Stomach (tissue), 4 donors: ENCODE results near the gene APOL4.

ENCODE experiments used
- EP300 ChIP-seq: sonication (generic); formaldehyde crosslinking; IDR thresholded peaks from one replicate; pipeline ENCODE4 v1.6.1; 2017; ENCODE audit warnings: antibody characterized with exemption
- POLR2A ChIP-seq, 4 donors: fragments of 450-650 bp; IDR thresholded peaks; one replicate each; pipeline ENCODE4 v1.6.1; 2016; ENCODE audit warnings: antibody characterized with exemption in 4 of 4, control low read depth in 2 of 4, mild to moderate bottlenecking in 1 of 4, moderate library complexity in 1 of 4
- TF ChIP-seq, protein P1 (sequence below), 7 experiments: fragments of 450-650 bp in 4 of 7; fragments of 200-600 bp in 3 of 7; sonication (generic) in 3 of 7; IDR thresholded peaks; one replicate each; pipeline ENCODE4 v1.5.1; 2016 to 2019; ENCODE audit warnings: antibody characterized with exemption in 7 of 7, control low read depth in 2 of 7, mild to moderate bottlenecking in 1 of 7

DNA sequence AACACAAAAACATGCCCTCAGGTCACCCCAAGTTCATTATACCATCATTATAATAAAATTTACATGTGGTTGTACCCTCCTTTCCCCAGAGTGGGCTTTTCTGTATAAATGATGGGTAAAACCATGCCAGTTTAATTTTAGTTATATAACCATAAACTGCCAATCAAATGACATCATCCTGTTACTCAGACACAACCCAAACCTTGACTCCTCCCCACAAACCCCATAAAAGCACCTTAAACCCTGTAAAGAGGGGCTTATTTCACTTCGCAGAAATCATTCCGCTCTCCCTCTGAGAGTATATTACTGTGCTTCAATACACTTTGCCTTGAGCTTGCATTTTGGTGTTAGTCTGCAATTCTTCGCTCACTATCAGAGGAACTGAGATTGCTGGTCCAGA is 35.5 kb downstream of the APOL4 start:
- TF ChIP-seq, protein P1, sequence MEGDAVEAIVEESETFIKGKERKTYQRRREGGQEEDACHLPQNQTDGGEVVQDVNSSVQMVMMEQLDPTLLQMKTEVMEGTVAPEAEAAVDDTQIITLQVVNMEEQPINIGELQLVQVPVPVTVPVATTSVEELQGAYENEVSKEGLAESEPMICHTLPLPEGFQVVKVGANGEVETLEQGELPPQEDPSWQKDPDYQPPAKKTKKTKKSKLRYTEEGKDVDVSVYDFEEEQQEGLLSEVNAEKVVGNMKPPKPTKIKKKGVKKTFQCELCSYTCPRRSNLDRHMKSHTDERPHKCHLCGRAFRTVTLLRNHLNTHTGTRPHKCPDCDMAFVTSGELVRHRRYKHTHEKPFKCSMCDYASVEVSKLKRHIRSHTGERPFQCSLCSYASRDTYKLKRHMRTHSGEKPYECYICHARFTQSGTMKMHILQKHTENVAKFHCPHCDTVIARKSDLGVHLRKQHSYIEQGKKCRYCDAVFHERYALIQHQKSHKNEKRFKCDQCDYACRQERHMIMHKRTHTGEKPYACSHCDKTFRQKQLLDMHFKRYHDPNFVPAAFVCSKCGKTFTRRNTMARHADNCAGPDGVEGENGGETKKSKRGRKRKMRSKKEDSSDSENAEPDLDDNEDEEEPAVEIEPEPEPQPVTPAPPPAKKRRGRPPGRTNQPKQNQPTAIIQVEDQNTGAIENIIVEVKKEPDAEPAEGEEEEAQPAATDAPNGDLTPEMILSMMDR (IDR thresholded peaks at IDR 0.05): no peak
- TF ChIP-seq POLR2A (IDR thresholded peaks at IDR 0.05) (no peak), EP300 (no peak)
